IMR-90 (cell line): ENCODE results near the gene DNAH3. TPM values are rescaled to one million over a fixed set of nuclear protein-coding genes. Genes with fewer than 3 reads are reported as not detected.

Experiments
- ATAC-seq: fragments of 200-7000 bp; cut with Tn5 transposase; 2 replicates; pipeline ENCODE4 v1.9.1; 2020; ENCODE audit warnings: low read depth, mild to moderate bottlenecking, moderate library complexity
- BruUV-seq: library from RNA; stranded (reverse); fragments of 400-500 nt; replicated peaks from 2 replicates; lab custom pipeline; 2021; lab: Mats Ljungman, UMichigan
- CTCF ChIA-PET: fragments of 300-600 bp; formaldehyde crosslinking; extraction: SDS; loops from one replicate; lab custom pipeline; 2021; ENCODE audit warnings: antibody characterized with exemption; lab: Yijun Ruan, JAX
- POLR2A ChIA-PET: fragments of 300-600 bp; sonication (Branson Sonifier 250); formaldehyde crosslinking; loops from one replicate; lab custom pipeline; 2022; ENCODE audit warnings: antibody characterized with exemption; ENCODE audit not compliant: unreplicated experiment; lab: Charles Lee
- DNase-seq: peaks from one replicate; pipeline ENCODE4 v3.0.0; 2013
- H2AFZ ChIP-seq: replicated peaks from 2 replicates; pipeline ENCODE3; 2013; ENCODE audit warnings: low read length, mild to moderate bottlenecking; ENCODE audit not compliant: poor library complexity
- H2AK5ac ChIP-seq: 2 replicates; pipeline ENCODE4 v1.6.1; 2013; ENCODE audit warnings: low read depth, low read length, inconsistent platforms
- H2AK9ac ChIP-seq: replicated peaks from 2 replicates; pipeline ENCODE3; 2013; ENCODE audit warnings: mild to moderate bottlenecking, low read depth, low read length, moderate library complexity; ENCODE audit not compliant: poor library complexity
- H2BK120ac ChIP-seq: 2 replicates; pipeline ENCODE4 v1.6.1; 2013; ENCODE audit warnings: low read depth, low read length, inconsistent platforms
- H2BK15ac ChIP-seq: 3 replicates; pipeline ENCODE4 v1.6.1; 2013; ENCODE audit warnings: low read depth, low read length, inconsistent platforms
- H2BK20ac ChIP-seq: 2 replicates; pipeline ENCODE4 v1.6.1; 2013; ENCODE audit warnings: low read depth, mild to moderate bottlenecking, inconsistent platforms, low read length, moderate library complexity
- H2BK5ac ChIP-seq: 2 replicates; pipeline ENCODE4 v1.6.1; 2013; ENCODE audit warnings: mild to moderate bottlenecking, low read depth, low read length, inconsistent platforms; ENCODE audit not compliant: poor library complexity, severe bottlenecking
- H3K14ac ChIP-seq: replicated peaks from 2 replicates; pipeline ENCODE4 v1.6.1; 2013; ENCODE audit warnings: low read depth, low read length, inconsistent platforms
- H3K18ac ChIP-seq: 2 replicates; pipeline ENCODE4 v1.6.1; 2013; ENCODE audit warnings: low read depth, low read length, control low read depth
- H3K23ac ChIP-seq: 2 replicates; pipeline ENCODE4 v1.6.1; 2013; ENCODE audit warnings: low read depth, low read length, inconsistent platforms
- H3K27ac ChIP-seq: 2 replicates; pipeline ENCODE4 v1.5.1; 2013; ENCODE audit warnings: mild to moderate bottlenecking, control low read depth, low read length; ENCODE audit not compliant: insufficient read depth
- H3K27me3 ChIP-seq: 2 replicates; pipeline ENCODE4 v1.6.1; 2013; ENCODE audit warnings: low read length; ENCODE audit not compliant: control insufficient read depth, insufficient read depth
- H3K36me3 ChIP-seq: 2 replicates; pipeline ENCODE4 v1.6.1; 2013; ENCODE audit warnings: low read length, mixed read lengths; ENCODE audit not compliant: control insufficient read depth, insufficient read depth
- H3K4ac ChIP-seq: 2 replicates; pipeline ENCODE4 v1.6.1; 2013; ENCODE audit warnings: low read depth, low read length, inconsistent platforms
- H3K4me1 ChIP-seq: 2 replicates; pipeline ENCODE4 v1.6.1; 2013; ENCODE audit warnings: low read length, mixed read lengths; ENCODE audit not compliant: control insufficient read depth, insufficient read depth
- H3K4me2 ChIP-seq: 2 replicates; pipeline ENCODE4 v1.6.1; 2013; ENCODE audit warnings: low read depth, mild to moderate bottlenecking, control low read depth, low read length, moderate library complexity
- H3K4me3 ChIP-seq: 2 replicates; pipeline ENCODE4 v1.5.1; 2013; ENCODE audit warnings: low read depth, mild to moderate bottlenecking, control low read depth, low read length, moderate library complexity; ENCODE audit not compliant: insufficient read depth
- H3K56ac ChIP-seq: 2 replicates; pipeline ENCODE4 v1.6.1; 2013; ENCODE audit warnings: low read length, inconsistent platforms; ENCODE audit not compliant: insufficient read depth; ENCODE audit errors: extremely low read depth
- H3K79me1 ChIP-seq, 2 experiments: 2 replicates each; pipeline ENCODE4 v1.6.1; 2013; ENCODE audit warnings: low read length in 2 of 2, inconsistent platforms in 1 of 2, low read depth in 1 of 2
- H3K9ac ChIP-seq: 2 replicates; pipeline ENCODE4 v1.6.1; 2013; ENCODE audit warnings: low read depth, low read length, control low read depth
- H3K9me1 ChIP-seq: 2 replicates; pipeline ENCODE4 v1.6.1; 2013; ENCODE audit warnings: low read length, inconsistent platforms; ENCODE audit not compliant: insufficient read depth
- H3K9me3 ChIP-seq: 2 replicates; pipeline ENCODE4 v1.6.1; 2013; ENCODE audit warnings: low read length; ENCODE audit not compliant: control insufficient read depth, insufficient read depth
- H4K20me1 ChIP-seq: 2 replicates; pipeline ENCODE4 v1.6.1; 2013; ENCODE audit warnings: low read length, inconsistent platforms; ENCODE audit not compliant: insufficient read depth
- H4K5ac ChIP-seq: 2 replicates; pipeline ENCODE4 v1.6.1; 2013; ENCODE audit warnings: mild to moderate bottlenecking, low read depth, low read length, control low read depth
- H4K8ac ChIP-seq, 2 experiments: 2 replicates each; pipeline ENCODE4 v1.6.1; 2013; ENCODE audit warnings: low read depth in 2 of 2, low read length in 2 of 2, control low read depth in 1 of 2, inconsistent platforms in 1 of 2
- H4K91ac ChIP-seq: 2 replicates; pipeline ENCODE4 v1.6.1; 2013; ENCODE audit warnings: low read depth, low read length, inconsistent platforms; ENCODE audit not compliant: insufficient read depth
- BHLHE40 ChIP-seq: fragments of 150-350 bp; IDR thresholded peaks from 2 replicates; pipeline ENCODE4 v1.6.1; 2016; ENCODE audit warnings: mild to moderate bottlenecking, low read depth, low read length
- CEBPB ChIP-seq: IDR thresholded peaks from 2 replicates; pipeline ENCODE4 v1.6.1; 2012; ENCODE audit warnings: low read depth, low read length, improper control_type of control experiment
- CHD1 ChIP-seq: IDR thresholded peaks from 2 replicates; pipeline ENCODE4 v1.6.1; 2012; ENCODE audit warnings: low read depth, low read length, improper control_type of control experiment
- FOS ChIP-seq: fragments of 150-350 bp; IDR thresholded peaks from 2 replicates; pipeline ENCODE4 v1.6.1; 2016; ENCODE audit warnings: low read depth, low read length
- MAFK ChIP-seq: IDR thresholded peaks from 2 replicates; pipeline ENCODE4 v1.6.1; 2012; ENCODE audit warnings: low read depth, low read length, improper control_type of control experiment
- MAZ ChIP-seq: IDR thresholded peaks from 2 replicates; pipeline ENCODE4 v1.6.1; 2012; ENCODE audit warnings: low read depth, mild to moderate bottlenecking, low read length, improper control_type of control experiment, moderate library complexity, borderline replicate concordance
- MXI1 ChIP-seq: IDR thresholded peaks from 2 replicates; pipeline ENCODE4 v1.6.1; 2012; ENCODE audit warnings: low read depth, mild to moderate bottlenecking, low read length, moderate library complexity, borderline replicate concordance
- NFE2L2 ChIP-seq: fragments of 150-350 bp; IDR thresholded peaks from 2 replicates; pipeline ENCODE4 v1.6.1; 2016; ENCODE audit warnings: low read depth, mild to moderate bottlenecking, low read length
- POLR2A ChIP-seq: IDR thresholded peaks from 2 replicates; pipeline ENCODE4 v1.6.1; 2012; ENCODE audit warnings: mild to moderate bottlenecking, low read depth, low read length
- RAD21 ChIP-seq: IDR thresholded peaks from 2 replicates; pipeline ENCODE4 v1.6.1; 2012; ENCODE audit warnings: low read length, improper control_type of control experiment
- RCOR1 ChIP-seq: IDR thresholded peaks from 2 replicates; pipeline ENCODE4 v1.6.1; 2012; ENCODE audit warnings: mild to moderate bottlenecking, low read length, improper control_type of control experiment; ENCODE audit not compliant: insufficient replicate concordance
- RFX5 ChIP-seq: IDR thresholded peaks from 2 replicates; pipeline ENCODE4 v1.8.0; 2012; ENCODE audit warnings: low read depth, mild to moderate bottlenecking, low read length, moderate library complexity
- SMC3 ChIP-seq: fragments of 150-350 bp; IDR thresholded peaks from 2 replicates; pipeline ENCODE4 v1.6.1; 2016; ENCODE audit warnings: low read depth, mild to moderate bottlenecking, antibody characterized with exemption, low read length, moderate library complexity
- WGBS, 2 experiments: methylation state at CpG; one replicate each; pipeline versions ENCODE4 v1.1.5 to v1.1.7; 2013; ENCODE audit warnings: missing lambda C conversion rate in 2 of 2; ENCODE audit not compliant: insufficient read length in 1 of 2; ENCODE audit errors: extremely low coverage in 2 of 2; 5-methylcytosine and 5-hydroxymethylcytosine counted together
- dilution Hi-C: fragments of 300-500 bp; cut with HindIII; formaldehyde crosslinking; loops from one replicate; pipeline ENCODE4 v1.14.3; 2018; ENCODE audit warnings: low sequenced_read_pairs; ENCODE audit not compliant: unreplicated experiment
- in situ Hi-C: fragments of 300-500 bp; cut with MboI; formaldehyde crosslinking; loops from 3 replicates; pipeline ENCODE4 v1.14.3; 2019; ENCODE audit warnings: low sequenced_read_pairs, inconsistent platforms, mixed read lengths
- intact Hi-C: fragments of 100-400 bp; cut with micrococcal nuclease; formaldehyde crosslinking; loops from 2 replicates; pipeline ENCODE4 v1.10.0; 2022
- polyA plus RNA-seq, 3 experiments: library from polyadenylated mRNA; depleted of rRNA; stranded (reverse); fragments of >200 nt; gene quantifications; 2 replicates each; pipeline ENCODE4 v1.2.3, GENCODE V29; 2012; ENCODE audit warnings: low replicate concordance in 1 of 3
- total RNA-seq: library from RNA; depleted of rRNA; stranded (reverse); fragments of >200 nt; gene quantifications from 2 replicates; pipeline ENCODE4 v1.2.3, GENCODE V29; 2012
- TF ChIP-seq, protein P1 (sequence below): conservative IDR thresholded peaks from 2 replicates; pipeline ENCODE4 v1.5.1; 2012; ENCODE audit warnings: mild to moderate bottlenecking, low read depth, low read length, improper control_type of control experiment
- TF ChIP-seq, protein P2 (sequence below): fragments of 150-350 bp; IDR thresholded peaks from 2 replicates; pipeline ENCODE4 v1.6.1; 2016; ENCODE audit warnings: low read depth, mild to moderate bottlenecking, low read length, moderate library complexity, borderline replicate concordance
- TF ChIP-seq, protein P3 (sequence below): fragments of 150-350 bp; IDR thresholded peaks from 2 replicates; pipeline ENCODE4 v1.6.1; 2017; ENCODE audit warnings: mild to moderate bottlenecking, antibody characterized with exemption, low read length, low read depth

DNAH3 gene
- total and polyA plus RNA-seq, 2 of the 4 experiments (the other 2 are of a cell fraction), result not detected

DNA sequence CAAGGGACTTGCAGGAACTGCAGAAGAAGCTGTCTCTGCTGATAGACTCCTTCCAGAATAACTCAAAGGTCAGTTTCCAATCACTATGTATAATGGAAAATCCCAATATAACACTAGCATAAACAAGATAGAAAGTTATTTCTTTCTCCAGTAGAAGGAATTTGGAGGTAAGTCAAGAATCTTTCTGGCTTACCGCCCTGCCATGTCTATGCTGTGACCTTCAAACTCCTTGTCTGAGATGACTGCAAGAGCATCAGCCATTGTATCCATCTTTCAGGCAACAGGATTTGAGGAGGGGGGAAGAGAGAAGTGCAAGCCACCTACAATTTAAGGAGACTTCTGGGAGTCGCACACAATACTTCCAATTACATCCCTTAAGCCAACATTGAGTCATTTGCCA is 10.6 kb upstream of the DNAH3 start:
- Histone ChIP-seq H2BK20ac (no peak overlapping the region), H4K20me1 (peaks cover 3% of the 10 kb centered on the region; the same call in 1 of the 2 replicates), H3K4me3 (no peak overlapping the region), H2BK5ac (no peak overlapping the region), H4K91ac (no peak overlapping the region), H3K9me3 (no peaks in the 10 kb centered on the region), H3K27ac (no peak overlapping the region), H3K9me1 (peaks cover 8% of the 10 kb centered on the region; the same call in 1 of the 2 replicates), H3K23ac (no peak overlapping the region), H3K36me3 (peaks cover 23% of the 10 kb centered on the region), H2AK5ac (no peak overlapping the region), H2AFZ (no peak overlapping the region), H4K8ac (no peak overlapping the region), H3K4ac (no peak overlapping the region), H3K9ac (no peak overlapping the region), H2BK120ac (no peak overlapping the region), H4K5ac (no peak overlapping the region), H3K4me2 (0 out of 2 replicates have a peak overlapping the region, but pooled peaks have one; percentile 26), H2BK15ac (no peak overlapping the region), H3K79me1 (peaks cover 0 to 37% of the 10 kb centered on the region in 2 experiments; a peak in 3 of 4 replicates), H3K14ac (no peak overlapping the region), H3K27me3 (no peaks in the 10 kb centered on the region), H2AK9ac (no peak overlapping the region), H3K4me1 (peaks cover 9% of the 10 kb centered on the region), H3K18ac (no peak overlapping the region), H3K56ac (no peak overlapping the region)
- ATAC-seq (no peak), DNase-seq (peak; percentile 35)
- intact Hi-C loops, result no loop called here
- ChIA-PET CTCF (interaction anchor here (2.5 kb wide), 1 partner anchor 139 kb away, joined by 10 read pairs; no protein-coding TSS in a partner anchor), POLR2A (no interaction called here)
- in situ Hi-C loops, result loop anchor here (25.0 kb wide), 1 partner anchor 1176 kb away; no protein-coding TSS in a partner anchor
- dilution Hi-C loops, result no loop called here
- WGBS, 2 experiments, result no CpG with 5 or more reads among the region's 2 CpGs
- no TSS peak for BruUV-seq
- TF ChIP-seq RAD21 (no peak), BHLHE40 (no peak), MAZ (no peak), FOS (no peak), MXI1 (no peak), RFX5 (no peak), NFE2L2 (no peak), SMC3 (no peak), MAFK (no peak), CEBPB (no peak), RCOR1 (no peak), POLR2A (no peak), CHD1 (no peak)
- TF ChIP-seq, protein P1, sequence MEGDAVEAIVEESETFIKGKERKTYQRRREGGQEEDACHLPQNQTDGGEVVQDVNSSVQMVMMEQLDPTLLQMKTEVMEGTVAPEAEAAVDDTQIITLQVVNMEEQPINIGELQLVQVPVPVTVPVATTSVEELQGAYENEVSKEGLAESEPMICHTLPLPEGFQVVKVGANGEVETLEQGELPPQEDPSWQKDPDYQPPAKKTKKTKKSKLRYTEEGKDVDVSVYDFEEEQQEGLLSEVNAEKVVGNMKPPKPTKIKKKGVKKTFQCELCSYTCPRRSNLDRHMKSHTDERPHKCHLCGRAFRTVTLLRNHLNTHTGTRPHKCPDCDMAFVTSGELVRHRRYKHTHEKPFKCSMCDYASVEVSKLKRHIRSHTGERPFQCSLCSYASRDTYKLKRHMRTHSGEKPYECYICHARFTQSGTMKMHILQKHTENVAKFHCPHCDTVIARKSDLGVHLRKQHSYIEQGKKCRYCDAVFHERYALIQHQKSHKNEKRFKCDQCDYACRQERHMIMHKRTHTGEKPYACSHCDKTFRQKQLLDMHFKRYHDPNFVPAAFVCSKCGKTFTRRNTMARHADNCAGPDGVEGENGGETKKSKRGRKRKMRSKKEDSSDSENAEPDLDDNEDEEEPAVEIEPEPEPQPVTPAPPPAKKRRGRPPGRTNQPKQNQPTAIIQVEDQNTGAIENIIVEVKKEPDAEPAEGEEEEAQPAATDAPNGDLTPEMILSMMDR, result no peak
- TF ChIP-seq, protein P2, sequence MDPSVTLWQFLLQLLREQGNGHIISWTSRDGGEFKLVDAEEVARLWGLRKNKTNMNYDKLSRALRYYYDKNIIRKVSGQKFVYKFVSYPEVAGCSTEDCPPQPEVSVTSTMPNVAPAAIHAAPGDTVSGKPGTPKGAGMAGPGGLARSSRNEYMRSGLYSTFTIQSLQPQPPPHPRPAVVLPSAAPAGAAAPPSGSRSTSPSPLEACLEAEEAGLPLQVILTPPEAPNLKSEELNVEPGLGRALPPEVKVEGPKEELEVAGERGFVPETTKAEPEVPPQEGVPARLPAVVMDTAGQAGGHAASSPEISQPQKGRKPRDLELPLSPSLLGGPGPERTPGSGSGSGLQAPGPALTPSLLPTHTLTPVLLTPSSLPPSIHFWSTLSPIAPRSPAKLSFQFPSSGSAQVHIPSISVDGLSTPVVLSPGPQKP, result no peak
- TF ChIP-seq, protein P3, sequence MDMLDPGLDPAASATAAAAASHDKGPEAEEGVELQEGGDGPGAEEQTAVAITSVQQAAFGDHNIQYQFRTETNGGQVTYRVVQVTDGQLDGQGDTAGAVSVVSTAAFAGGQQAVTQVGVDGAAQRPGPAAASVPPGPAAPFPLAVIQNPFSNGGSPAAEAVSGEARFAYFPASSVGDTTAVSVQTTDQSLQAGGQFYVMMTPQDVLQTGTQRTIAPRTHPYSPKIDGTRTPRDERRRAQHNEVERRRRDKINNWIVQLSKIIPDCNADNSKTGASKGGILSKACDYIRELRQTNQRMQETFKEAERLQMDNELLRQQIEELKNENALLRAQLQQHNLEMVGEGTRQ, result no peak
